ENCODE data around the gene VRK2. TPM values are rescaled to one million over a fixed set of nuclear protein-coding genes. Genes with fewer than 3 reads are reported as not detected.

The VRK2 gene
- total and polyA plus RNA-seq, 12 donors, result 8.4 to 31.0 (median 26.5) TPM

GRCh38 chr2:58195662-58196061, 149.1 kb downstream of the VRK2 start:
- no peaks in the 10 kb centered on the region for H3K27me3 ChIP-seq
- H3K4me1 ChIP-seq, result no peaks in the 10 kb centered on the region
- no peaks in the 10 kb centered on the region for H3K9me3 ChIP-seq
- H3K27ac ChIP-seq, result no peak overlapping the region
- no peak for ATAC-seq
- peaks cover 0 to 31% (median 0%) of the 10 kb centered on the region in 9 donors for H3K36me3 ChIP-seq
- intact Hi-C loops (cut with DNase I), result no loop called here
- no peak for TF ChIP-seq CTCF (IDR thresholded peaks at IDR 0.05)
- DNase-seq, result no peak
- H3K4me3 ChIP-seq, result no peak overlapping the region
- WGBS, 2 donors, result 91 to 98% methylated on average over 1 of the region's 1 CpG

- ATAC-seq, result no peak
- Histone ChIP-seq H3K36me3 (peaks cover 0 to 41% (median 7%) of the 10 kb centered on the region in 9 donors), H3K4me3 (no peak overlapping the region), H3K9me3 (no peaks in the 10 kb centered on the region), H3K27ac (no peak overlapping the region), H3K27me3 (no peaks in the 10 kb centered on the region), H3K4me1 (no peaks in the 10 kb centered on the region)
- TF ChIP-seq CTCF (IDR thresholded peaks at IDR 0.05), result no peak
- no peak for DNase-seq
- intact Hi-C loops (cut with DNase I), result no loop called here
- 96 to 98% methylated on average over 2 of the region's 2 CpGs for WGBS, 2 donors
These were observed 151.3 kb downstream of the VRK2 start for GRCh38 chr2:58197894-58198293.

- no peak for TF ChIP-seq CTCF (IDR thresholded peaks at IDR 0.05)
- intact Hi-C loops (cut with DNase I), result no loop called here
These were observed 155.8 kb downstream of the VRK2 start for GRCh38 chr2:58202404-58202803.

GRCh38 chr2:58203018-58203417, 156.4 kb downstream of the VRK2 start:
- Histone ChIP-seq H3K9me3 (no peaks in the 10 kb centered on the region), H3K27me3 (no peaks in the 10 kb centered on the region), H3K4me1 (no peaks in the 10 kb centered on the region), H3K36me3 (peaks cover 0 to 38% (median 4%) of the 10 kb centered on the region in 9 donors), H3K27ac (no peak overlapping the region), H3K4me3 (no peak overlapping the region)
- TF ChIP-seq CTCF (IDR thresholded peaks at IDR 0.05), result no peak
- ATAC-seq (no peak), DNase-seq (no peak)
- intact Hi-C loops (cut with DNase I), result no loop called here

More at GRCh38 chr2:58202404-58202803, 155.8 kb downstream of the VRK2 start:
- DNase-seq (no peak), ATAC-seq (no peak)
- H3K9me3 ChIP-seq, result no peaks in the 10 kb centered on the region
- no peaks in the 10 kb centered on the region for H3K27me3 ChIP-seq
- no peak overlapping the region for H3K4me3 ChIP-seq
- H3K36me3 ChIP-seq, result peaks cover 0 to 44% (median 4%) of the 10 kb centered on the region in 9 donors
- no peaks in the 10 kb centered on the region for H3K4me1 ChIP-seq
- H3K27ac ChIP-seq, result no peak overlapping the region
- WGBS, 2 donors, result 96 to 100% methylated on average over 1 of the region's 1 CpG

Measured in heart right ventricle (tissue), 16 donors.